KG1 (cell line): Measurements from ENCODE around the gene USF2.

Experiments
- DNase-seq: peaks from one replicate; lab custom pipeline; 2025; lab: John Stamatoyannopoulos, UW

Gene USF2

GRCh38 chr19:35241417-35241816 is 27.3 kb upstream of the USF2 start:
- DNase-seq: no peak

- no peak for DNase-seq
Measured at GRCh38 chr19:35246466-35247092, 22.2 kb upstream of the USF2 start.

- no peak for DNase-seq
Measured at GRCh38 chr19:35247526-35248309, 21.0 kb upstream of the USF2 start.

GRCh38 chr19:35248310-35249145 is 20.2 kb upstream of the USF2 start, which contains the start of gene LSR:
Gene LSR (plus strand): TSS chr19:35249002. CDS start chr19:35249023, 21 bp downstream.
- DNase-seq: no peak

GRCh38 chr19:35249146-35249847 is 19.5 kb upstream of the USF2 start:
- DNase-seq: no peak

GRCh38 chr19:35249848-35250711 is 18.7 kb upstream of the USF2 start:
- no peak for DNase-seq

- DNase-seq: no peak
Measured at GRCh38 chr19:35251456-35251855, 17.3 kb upstream of the USF2 start.

GRCh38 chr19:35253316-35254286 is 15.2 kb upstream of the USF2 start:
- DNase-seq: no peak

GRCh38 chr19:35254341-35255297 is 14.1 kb upstream of the USF2 start:
- DNase-seq: no peak

GRCh38 chr19:35256566-35256965 is 12.2 kb upstream of the USF2 start:
- DNase-seq: no peak

GRCh38 chr19:35257113-35257461 is 11.7 kb upstream of the USF2 start:
- DNase-seq: no peak

- no peak for DNase-seq
Measured at GRCh38 chr19:35260694-35261304, 8.0 kb upstream of the USF2 start.

- no peak for DNase-seq
Measured at GRCh38 chr19:35261356-35262100, 7.2 kb upstream of the USF2 start.

GRCh38 chr19:35262101-35262761 is 6.5 kb upstream of the USF2 start:
- DNase-seq: no peak

GRCh38 chr19:35264268-35265125 is 4.3 kb upstream of the USF2 start:
- DNase-seq: no peak
